HAP-1 (cell line): ENCODE measurements around the gene EPS8L1.

Source experiments
- DNase-seq, 2 experiments: peaks; one replicate each; pipeline ENCODE4 v3.0.0-alpha.2; 2016 to 2020; ENCODE audit warnings: low spot score in 2 of 2
- H3K27me3 ChIP-seq: fragments of 250-450 bp; sonication (Bioruptor Pico); 2 replicates; pipeline ENCODE4 v1.5.1; 2020; ENCODE audit warnings: low read depth, mild to moderate bottlenecking, moderate library complexity
- H3K36me3 ChIP-seq: fragments of 250-450 bp; sonication (Bioruptor Pico); replicated peaks from 2 replicates; pipeline ENCODE4 v1.5.1; 2020; ENCODE audit warnings: mild to moderate bottlenecking
- H3K4me1 ChIP-seq: fragments of 250-450 bp; sonication (Bioruptor Pico); 2 replicates; pipeline ENCODE4 v1.5.1; 2020; ENCODE audit warnings: mild to moderate bottlenecking
- H3K4me3 ChIP-seq: fragments of 250-450 bp; sonication (Bioruptor Pico); 2 replicates; pipeline ENCODE4 v1.5.1; 2020; ENCODE audit warnings: mild to moderate bottlenecking, moderate library complexity
- H3K9me3 ChIP-seq: fragments of 250-450 bp; sonication (Bioruptor Pico); 2 replicates; pipeline ENCODE4 v1.5.1; 2020; ENCODE audit warnings: mild to moderate bottlenecking, moderate library complexity
- in situ Hi-C: fragments of 300-500 bp; cut with MboI; formaldehyde crosslinking; loops from 3 replicates; pipeline ENCODE4 v1.14.3; 2020; ENCODE audit warnings: low sequenced_read_pairs, inconsistent platforms, mixed read lengths

The EPS8L1 gene

DNA sequence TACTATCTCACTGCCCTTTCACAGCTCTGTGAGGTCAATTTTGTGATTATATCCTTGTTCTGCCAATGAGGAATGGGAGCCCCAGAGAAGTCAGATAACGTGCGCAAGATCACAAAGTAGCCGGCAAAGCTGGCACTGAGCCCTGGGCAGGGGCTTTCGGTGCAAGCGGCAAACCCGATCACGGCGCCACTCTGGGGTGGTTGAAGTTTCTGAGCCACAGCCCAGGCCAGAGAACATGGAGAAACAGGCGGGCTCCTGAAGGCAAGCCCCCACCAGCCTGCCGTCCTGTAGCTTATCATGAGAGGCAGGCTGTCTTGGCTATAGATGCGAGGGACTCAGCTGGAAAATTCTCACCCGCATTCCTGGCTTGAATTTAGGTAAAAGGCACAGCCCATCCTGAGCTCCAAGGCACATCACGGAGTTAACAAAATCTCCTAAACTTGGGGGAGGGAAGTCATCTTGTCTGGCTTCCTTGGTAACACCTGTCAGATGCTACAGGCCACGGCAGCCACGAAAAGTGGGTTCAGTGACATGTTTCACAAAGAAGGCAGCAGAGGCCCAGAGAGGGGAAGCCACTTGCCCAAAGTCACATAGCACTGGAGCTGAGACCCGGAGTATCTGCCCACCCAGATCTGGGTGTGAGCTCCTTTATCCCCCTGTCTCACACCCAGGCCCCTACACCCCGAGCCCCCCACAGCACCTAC lies 60.9 kb downstream of the EPS8L1 start:
- no peaks in the 10 kb centered on the region for H3K27me3 ChIP-seq
- H3K4me1 ChIP-seq: no peaks in the 10 kb centered on the region; the same call in 1 of the 2 replicates
- no peaks in the 10 kb centered on the region for H3K9me3 ChIP-seq
- no peaks in the 10 kb centered on the region for H3K36me3 ChIP-seq
- in situ Hi-C loops: no loop called here
- H3K4me3 ChIP-seq: no peak overlapping the region
- no peak for DNase-seq
